K562 (cell line): ENCODE measurements around the gene CDK5RAP3. TPM values are rescaled to one million over a fixed set of nuclear protein-coding genes. Genes with fewer than 3 reads are reported as not detected.

Experiments
- BACH1 ChIP-seq: fragments of 200-800 bp; sonication (Bioruptor generic); IDR thresholded peaks from 2 replicates; pipeline ENCODE4 v1.6.1; 2016; ENCODE audit warnings: missing genetic modification characterization, missing compliant biosample characterization
- CBFA2T3 ChIP-seq: fragments of 450-650 bp; IDR thresholded peaks from 2 replicates; pipeline ENCODE4 v1.6.1; 2017
- CEBPG ChIP-seq, 3 experiments: fragments of 200-800 bp in 1 of 3; sonication (Bioruptor generic) in 1 of 3; sonication (generic) in 1 of 3; formaldehyde crosslinking in 1 of 3; IDR thresholded peaks in 2 of 3; conservative IDR thresholded peaks in 1 of 3; 2 replicates each; pipeline versions ENCODE4 v1.6.1 to v1.8.0; 2016 to 2022; ENCODE audit warnings: missing compliant biosample characterization in 2 of 3, missing genetic modification characterization in 2 of 3, mild to moderate bottlenecking in 1 of 3, missing genetic modification reagents in 1 of 3
- LEF1 ChIP-seq: fragments of 450-650 bp; IDR thresholded peaks from 2 replicates; pipeline ENCODE4 v1.6.1; 2016; ENCODE audit warnings: mild to moderate bottlenecking
- MCM3 ChIP-seq: fragments of 450-650 bp; IDR thresholded peaks from 2 replicates; pipeline ENCODE4 v1.6.1; 2016
- MITF ChIP-seq: IDR thresholded peaks from 2 replicates; pipeline ENCODE4 v1.6.1; 2014; ENCODE audit warnings: antibody characterized with exemption
- MYC ChIP-seq, 2 experiments: fragments of 250-450 bp in 1 of 2; sonication (Bioruptor Pico) in 1 of 2; IDR thresholded peaks; 2 replicates each; pipeline versions ENCODE4 v1.5.1 to v1.6.1; 2012 to 2021; ENCODE audit warnings: low read depth in 2 of 2, borderline replicate concordance in 1 of 2, improper control_type of control experiment in 1 of 2, low read length in 1 of 2, mild to moderate bottlenecking in 1 of 2, moderate library complexity in 1 of 2
- NCOA2 ChIP-seq, 2 experiments: fragments of 450-650 bp; IDR thresholded peaks; 2 replicates each; pipeline ENCODE4 v1.6.1; 2018; ENCODE audit warnings: mild to moderate bottlenecking in 2 of 2, moderate library complexity in 1 of 2; ENCODE audit not compliant: partially characterized antibody in 2 of 2
- NKRF ChIP-seq: fragments of 450-650 bp; IDR thresholded peaks from 2 replicates; pipeline ENCODE4 v1.6.1; 2016; ENCODE audit warnings: borderline replicate concordance
- POLR2AphosphoS5 ChIP-seq: IDR thresholded peaks from 2 replicates; pipeline ENCODE4 v1.6.1; 2011; ENCODE audit warnings: mild to moderate bottlenecking, low read depth, low read length, moderate library complexity; ENCODE audit not compliant: control insufficient read depth, insufficient read depth
- TAL1 ChIP-seq: fragments of 450-650 bp; IDR thresholded peaks from 2 replicates; pipeline ENCODE4 v1.6.1; 2016; ENCODE audit warnings: mild to moderate bottlenecking
- TCF7 ChIP-seq: sonication (generic); IDR thresholded peaks from 2 replicates; pipeline ENCODE4 v1.6.1; 2016; ENCODE audit warnings: antibody characterized with exemption, borderline replicate concordance
- USF2 ChIP-seq: sonication (generic); formaldehyde crosslinking; IDR thresholded peaks from 2 replicates; pipeline ENCODE4 v1.5.0; 2020; ENCODE audit warnings: missing genetic modification reagents
- ZBTB11 ChIP-seq, 3 experiments: fragments of 200-800 bp in 1 of 3; fragments of 250-450 bp in 1 of 3; fragments of 450-650 bp in 1 of 3; sonication (Bioruptor Pico) in 1 of 3; sonication (Bioruptor generic) in 1 of 3; formaldehyde crosslinking in 1 of 3; IDR thresholded peaks; 2 replicates each; pipeline versions ENCODE4 v1.6.1 to v1.8.0; 2016 to 2022; ENCODE audit warnings: mild to moderate bottlenecking in 2 of 3, missing genetic modification characterization in 2 of 3, missing compliant biosample characterization in 1 of 3, moderate library complexity in 1 of 3
- ZFP91 ChIP-seq: sonication (generic); formaldehyde crosslinking; IDR thresholded peaks from 2 replicates; pipeline ENCODE4 v1.8.0; 2022; ENCODE audit warnings: mild to moderate bottlenecking, missing genetic modification reagents
- polyA plus RNA-seq, 8 experiments: library from polyadenylated mRNA; depleted of rRNA in 4 of 8; stranded (reverse) in 5 of 8; unstranded in 3 of 8; fragments of >200 nt; fragmentation: Nextera tagmentation in 2 of 8; fragmentation: Illumina TruSeq in 1 of 8; extraction: Ambion mirVana in 2 of 8; extraction: Trizol in 1 of 8; gene quantifications; 2 replicates each; pipeline versions ENCODE4 v1.2.1 to v1.2.3, GENCODE V29; 2011 to 2014; ENCODE audit warnings: inconsistent platforms in 1 of 8, missing spikeins in 1 of 8
- total RNA-seq, 7 experiments: library from RNA; depleted of rRNA in 6 of 7; stranded (reverse); fragments of >200 nt in 6 of 7; fragmentation: Illumina TruSeq in 2 of 7; extraction: Trizol in 2 of 7; gene quantifications; 2 replicates each; pipeline versions ENCODE4 v1.2.1 to v1.2.3, GENCODE V29; 2011 to 2021; ENCODE audit warnings: low replicate concordance in 1 of 7

Gene CDK5RAP3
- total and polyA plus RNA-seq, 9 of the 15 experiments (the other 6 are each of a cell fraction or from before 2014, with no cell fraction given): 44.2 to 202 (median 91.5) TPM

- peak; percentile 99 for TF ChIP-seq MYC (IDR thresholded peaks at IDR 0.05; ENCODE audit: low read depth, low read length)
- TF ChIP-seq MYC (CRISPR knock-in tag; IDR thresholded peaks at IDR 0.05; ENCODE audit: borderline replicate concordance, low read depth): peak; percentile 78; the same call in 1 of the 2 replicates
- TF ChIP-seq ZBTB11 (CRISPR knock-in tag; IDR thresholded peaks at IDR 0.05): peak; percentile 45 to 98 (median 91); a peak in 5 of 6 replicates
- no peak for TF ChIP-seq TCF7
- TF ChIP-seq LEF1: 0 out of 2 replicates have a peak, but pooled peaks have one; percentile 11
- TF ChIP-seq ZFP91 (CRISPR knock-in tag): peak; percentile 93
- TF ChIP-seq MITF: 0 out of 2 replicates have a peak, but pooled peaks have one; percentile 55
- 0 out of 2 replicates have a peak, but pooled peaks have one; percentile 2 for TF ChIP-seq TAL1
- peak; percentile 43; the same call in 1 of the 2 replicates for TF ChIP-seq POLR2AphosphoS5
- TF ChIP-seq NCOA2 (IDR thresholded peaks at IDR 0.05; ENCODE audit: partially characterized antibody in 2 of 2): no peak
- TF ChIP-seq NKRF: peak; percentile 17; the same call in 1 of the 2 replicates
- TF ChIP-seq MCM3: no peak
- TF ChIP-seq BACH1 (tag): no peak
- peak; percentile 92 for TF ChIP-seq USF2 (CRISPR knock-in tag)
- peak; percentile 30; the same call in 1 of the 2 replicates for TF ChIP-seq CEBPG (CRISPR knock-in tag; IDR thresholded peaks at IDR 0.05)
- TF ChIP-seq CEBPG (tag; conservative IDR thresholded peaks at IDR 0.05 in 1 of 2, IDR thresholded peaks at IDR 0.05 in 1 of 2): no peak
- TF ChIP-seq CBFA2T3: no peak
Observed at GRCh38 chr17:47941246-47942095, 29.4 kb upstream of the CDK5RAP3 start, which contains the start of gene PNPO (continued).
